GM18502 (cell line): ENCODE measurements around the gene COX4I2.
"Not testable (repeated sequence)": the region's sequence is repeated elsewhere in the genome, so short reads cannot be mapped to it uniquely, and the experiment has no call there.

Experiments used
- ATAC-seq: cut with Tn5 transposase; IDR thresholded peaks from one replicate; pipeline ENCODE4 v1.9.1; 2021; ENCODE audit warnings: mild to moderate bottlenecking; ENCODE audit not compliant: unreplicated experiment, poor library complexity

COX4I2 gene

GRCh38 chr20:31637660-31638059 lies at the start of gene COX4I2:
COX4I2 (plus strand) TSS chr20:31637912; CDS start chr20:31639018, 1,106 bp downstream.
- no peak for ATAC-seq

GRCh38 chr20:31590717-31591225 lies 46.9 kb upstream of the COX4I2 start:
- no peak for ATAC-seq

- ATAC-seq: no peak
These were observed 44.3 kb upstream of the COX4I2 start for GRCh38 chr20:31593221-31594001.

- ATAC-seq: no peak
These were observed 43.6 kb upstream of the COX4I2 start for GRCh38 chr20:31594002-31594557.

- no peak for ATAC-seq
These were observed 42.9 kb upstream of the COX4I2 start for GRCh38 chr20:31594558-31595379.

GRCh38 chr20:31595380-31595653 lies 42.4 kb upstream of the COX4I2 start:
- ATAC-seq: no peak

- ATAC-seq: no peak
These were observed 41.9 kb upstream of the COX4I2 start for GRCh38 chr20:31595654-31596411.

- ATAC-seq: not testable (repeated sequence)
These were observed 41.3 kb upstream of the COX4I2 start for GRCh38 chr20:31596412-31596715.

GRCh38 chr20:31596831-31597480 lies 40.8 kb upstream of the COX4I2 start:
- ATAC-seq: no peak

- no peak for ATAC-seq
These were observed 40.2 kb upstream of the COX4I2 start for GRCh38 chr20:31597481-31597855.

- no peak for ATAC-seq
These were observed 35.3 kb upstream of the COX4I2 start for GRCh38 chr20:31602431-31602778.

- ATAC-seq: peak; percentile 80
These were observed 34.8 kb upstream of the COX4I2 start for GRCh38 chr20:31602779-31603441.

- peak; percentile 56 for ATAC-seq
These were observed 33.7 kb upstream of the COX4I2 start for GRCh38 chr20:31603822-31604566.

- no peak for ATAC-seq
These were observed 33.1 kb upstream of the COX4I2 start for GRCh38 chr20:31604567-31605030.

- peak; percentile 85 for ATAC-seq
These were observed 32.4 kb upstream of the COX4I2 start, which contains the start of gene ID1 for GRCh38 chr20:31605031-31605901. ID1 (plus strand) TSS chr20:31605289; CDS start chr20:31605388, 99 bp downstream.

- no peak for ATAC-seq
These were observed 31.6 kb upstream of the COX4I2 start for GRCh38 chr20:31605902-31606803.
